ENCODE data around the gene ALKAL2.

DNA sequence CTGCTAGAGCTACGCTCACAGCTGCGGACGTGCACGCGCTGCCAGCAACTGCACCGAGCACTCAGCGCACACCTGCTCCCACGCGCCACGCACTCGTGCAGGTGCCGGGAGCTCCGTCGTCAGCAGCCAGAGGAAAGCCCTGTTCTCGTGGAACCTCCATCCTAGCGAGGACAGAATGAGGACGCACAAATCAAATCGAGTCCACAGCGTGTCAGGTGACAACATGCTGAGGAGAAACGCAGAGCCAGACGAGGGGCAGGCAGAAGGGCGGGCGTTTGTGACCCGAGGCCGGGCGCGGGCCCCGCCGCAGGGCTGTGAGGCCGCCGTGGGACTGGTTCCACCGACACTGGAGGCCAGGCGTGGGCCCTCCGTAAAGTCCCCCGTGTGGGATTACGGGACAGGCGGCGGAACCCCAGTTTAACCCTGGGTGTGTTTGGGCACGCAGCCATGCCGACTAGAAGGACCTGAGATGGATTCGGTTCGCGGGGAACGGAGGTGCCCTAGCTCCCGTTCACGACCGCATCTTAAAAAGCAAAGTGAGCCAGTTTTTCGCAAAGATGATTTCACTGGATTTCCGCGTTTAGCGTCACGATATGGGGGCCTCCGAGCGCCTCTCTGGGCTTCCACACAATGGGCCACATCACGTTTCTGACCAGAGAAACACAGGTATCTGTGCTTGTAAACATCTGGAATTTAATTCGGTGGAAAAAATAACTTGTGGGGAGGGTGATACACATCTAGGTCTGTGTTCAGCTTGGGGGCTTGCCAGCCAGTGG, 26.9 kb upstream of the ALKAL2 start:
- TF ChIP-seq, protein P1, sequence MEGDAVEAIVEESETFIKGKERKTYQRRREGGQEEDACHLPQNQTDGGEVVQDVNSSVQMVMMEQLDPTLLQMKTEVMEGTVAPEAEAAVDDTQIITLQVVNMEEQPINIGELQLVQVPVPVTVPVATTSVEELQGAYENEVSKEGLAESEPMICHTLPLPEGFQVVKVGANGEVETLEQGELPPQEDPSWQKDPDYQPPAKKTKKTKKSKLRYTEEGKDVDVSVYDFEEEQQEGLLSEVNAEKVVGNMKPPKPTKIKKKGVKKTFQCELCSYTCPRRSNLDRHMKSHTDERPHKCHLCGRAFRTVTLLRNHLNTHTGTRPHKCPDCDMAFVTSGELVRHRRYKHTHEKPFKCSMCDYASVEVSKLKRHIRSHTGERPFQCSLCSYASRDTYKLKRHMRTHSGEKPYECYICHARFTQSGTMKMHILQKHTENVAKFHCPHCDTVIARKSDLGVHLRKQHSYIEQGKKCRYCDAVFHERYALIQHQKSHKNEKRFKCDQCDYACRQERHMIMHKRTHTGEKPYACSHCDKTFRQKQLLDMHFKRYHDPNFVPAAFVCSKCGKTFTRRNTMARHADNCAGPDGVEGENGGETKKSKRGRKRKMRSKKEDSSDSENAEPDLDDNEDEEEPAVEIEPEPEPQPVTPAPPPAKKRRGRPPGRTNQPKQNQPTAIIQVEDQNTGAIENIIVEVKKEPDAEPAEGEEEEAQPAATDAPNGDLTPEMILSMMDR (IDR thresholded peaks at IDR 0.05) = no peak
- TF ChIP-seq POLR2A (IDR thresholded peaks at IDR 0.05) = no peak
